ENCODE results near the gene PEX11A.

The PEX11A gene

DNA sequence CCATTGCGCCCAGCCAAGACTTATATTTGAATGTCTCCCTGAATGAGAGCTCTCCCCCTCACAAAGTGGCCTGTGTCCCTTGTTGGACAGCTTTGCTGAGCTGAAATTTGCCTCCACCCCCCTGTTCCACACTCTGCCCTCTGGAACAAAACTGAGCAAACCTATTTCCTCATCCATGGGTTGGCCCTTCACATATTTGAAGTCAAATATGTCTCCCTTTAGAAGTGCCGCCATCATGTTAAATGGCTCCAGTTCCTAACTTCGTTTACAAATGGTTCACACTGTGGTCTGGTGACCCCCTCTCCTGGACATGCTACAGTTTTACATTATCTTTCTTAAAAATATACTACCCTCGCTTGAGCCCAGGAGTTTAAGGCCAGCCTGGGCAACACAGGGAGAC is 16.0 kb downstream of the PEX11A start:
- DNase-seq, result no peak

GRCh38 chr15:89673165-89673512 is 17.4 kb downstream of the PEX11A start:
- no peak for DNase-seq

- DNase-seq, result no peak
These were observed 18.1 kb downstream of the PEX11A start for GRCh38 chr15:89672221-89673164.

DNA sequence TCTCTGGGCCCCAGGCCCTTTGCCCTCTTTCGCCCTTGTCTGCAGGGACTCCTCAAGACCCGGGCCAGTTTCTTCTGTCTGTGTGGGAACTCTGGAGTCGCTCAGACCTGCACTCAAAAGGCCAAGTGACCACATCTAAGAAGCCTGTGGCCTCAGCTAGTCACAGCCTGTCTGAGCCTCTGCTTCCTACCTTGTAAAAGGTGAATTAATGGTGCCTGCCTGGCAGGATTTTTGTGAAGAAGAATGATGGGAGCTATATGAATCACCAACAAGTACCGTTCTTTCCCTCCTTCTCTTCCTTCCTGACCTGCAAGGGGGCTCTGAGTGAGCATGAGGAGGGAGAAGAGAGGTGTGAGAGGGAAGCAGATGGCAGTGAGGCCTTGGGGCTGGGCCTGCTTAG is 18.9 kb downstream of the PEX11A start:
- no peak for DNase-seq

DNA sequence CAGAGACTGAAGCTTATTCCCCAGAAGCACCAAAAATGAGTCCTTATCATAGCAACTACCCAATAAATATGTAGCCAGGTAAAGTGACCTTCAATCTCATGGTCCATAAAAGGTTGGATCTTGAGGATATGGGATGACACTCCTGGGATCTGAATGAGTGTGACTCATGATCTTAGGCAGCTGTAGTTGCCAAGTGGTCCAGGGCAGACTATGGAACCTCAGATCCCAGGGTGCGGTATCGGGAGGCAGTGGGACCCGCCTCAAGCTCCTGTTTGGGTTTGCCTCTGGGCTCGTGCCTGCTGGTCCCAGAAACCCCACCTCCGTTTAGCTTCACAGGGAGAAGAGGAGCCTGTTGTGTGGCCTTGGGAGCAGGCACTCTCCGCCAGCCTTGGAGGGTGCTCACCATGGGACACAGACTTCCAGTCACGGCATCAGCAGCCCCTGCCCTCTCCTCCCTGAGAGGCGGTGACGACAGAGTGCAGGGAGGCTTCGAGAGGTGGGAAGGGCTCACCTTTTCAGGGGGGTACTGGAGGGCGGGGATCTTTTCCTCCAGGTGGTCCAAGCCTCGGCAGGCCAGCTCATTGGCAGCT is 19.5 kb downstream of the PEX11A start:
- no peak for DNase-seq

- no peak for DNase-seq
These were observed 20.6 kb downstream of the PEX11A start for GRCh38 chr15:89669941-89670340.

DNA sequence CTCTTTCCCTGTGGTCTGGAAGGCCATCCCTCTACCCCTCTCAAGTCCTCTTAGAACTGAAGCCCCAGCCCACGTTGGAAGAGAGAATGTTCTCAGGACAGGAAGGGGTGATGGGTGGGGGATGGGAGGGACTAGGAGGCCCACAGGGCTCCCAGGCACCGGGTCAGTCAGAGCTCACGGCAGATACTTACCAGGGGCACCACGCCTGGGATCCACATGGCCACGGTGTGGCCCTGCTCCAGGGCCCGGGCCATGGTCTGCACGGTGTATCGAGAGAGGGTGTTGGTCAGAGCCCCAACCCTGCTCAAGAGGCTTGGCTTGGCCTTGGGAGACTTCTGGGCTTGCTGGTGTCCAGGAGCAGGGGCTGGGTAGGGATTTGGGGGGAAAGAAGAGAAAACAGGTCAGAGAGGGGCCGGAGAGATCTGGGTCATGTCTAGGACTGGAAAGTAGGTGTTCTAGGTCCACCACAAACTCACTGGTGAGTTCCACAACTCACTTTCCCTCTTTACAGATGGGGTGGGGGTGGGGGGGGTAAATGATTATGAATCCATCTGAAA is 21.2 kb downstream of the PEX11A start:
- no peak for DNase-seq

DNA sequence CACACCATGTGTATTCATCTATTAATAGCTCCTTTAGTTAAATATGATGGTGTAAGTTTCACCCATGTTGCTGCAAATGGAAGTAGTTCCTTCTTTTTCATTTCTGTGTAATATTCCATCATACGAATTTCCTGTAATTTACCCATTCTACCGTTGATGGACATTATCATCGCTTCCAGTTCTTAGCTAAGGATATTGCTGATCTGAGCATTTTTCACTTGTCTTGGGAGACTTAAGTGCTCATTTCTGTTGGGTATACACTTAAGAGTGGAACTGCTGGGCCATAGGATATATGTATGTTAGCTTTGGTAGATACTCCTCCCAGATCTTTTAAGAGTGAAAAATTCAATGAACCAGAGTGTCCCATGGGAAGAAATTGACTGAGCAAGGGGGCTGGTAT is 22.4 kb downstream of the PEX11A start:
- no peak for DNase-seq

GRCh38 chr15:89667706-89667960 is 22.9 kb downstream of the PEX11A start:
- no peak for DNase-seq

DNA sequence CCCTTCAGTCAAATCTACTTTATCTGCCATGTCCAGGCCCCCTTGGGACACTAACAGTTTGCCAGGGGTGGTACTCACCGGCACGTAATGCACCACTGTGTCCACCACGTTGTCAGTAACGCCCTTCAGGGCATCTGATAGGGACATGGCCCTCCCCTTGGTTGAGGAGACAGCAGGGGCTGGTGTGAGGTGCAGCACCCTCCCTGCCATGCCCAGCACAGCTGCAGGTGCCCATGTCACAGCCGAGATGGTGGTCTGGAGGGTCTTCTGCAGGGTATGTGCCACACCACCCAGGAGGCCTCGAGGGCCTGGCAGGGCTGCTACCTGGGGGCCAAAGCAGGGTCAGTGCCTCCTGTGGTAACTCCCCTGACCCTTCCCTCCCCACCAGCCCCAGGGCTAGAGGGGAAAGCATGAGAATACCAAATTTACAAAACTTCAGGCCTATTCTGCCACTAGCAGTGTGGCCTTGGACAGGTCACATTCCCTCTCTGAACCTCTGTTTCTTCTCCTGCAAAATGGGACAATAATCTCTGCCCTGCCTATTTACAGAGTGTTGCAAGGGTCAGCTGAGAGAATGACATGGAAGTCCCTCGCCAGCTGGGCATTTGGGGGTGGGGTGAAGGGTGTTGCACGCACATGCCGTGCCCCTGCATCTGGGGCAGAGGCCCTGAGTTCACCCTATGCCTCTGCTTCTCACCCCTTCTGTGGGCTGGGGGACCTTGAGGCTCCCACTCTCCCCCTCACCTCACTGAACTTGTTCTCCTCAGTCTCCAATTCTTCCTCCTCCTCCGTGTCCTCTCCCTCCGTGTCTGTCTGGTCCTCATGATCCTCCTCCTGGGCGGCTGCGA is 23.5 kb downstream of the PEX11A start:
- DNase-seq, result no peak

GRCh38 chr15:89666184-89666857 is 24.2 kb downstream of the PEX11A start:
- DNase-seq, result no peak

DNA sequence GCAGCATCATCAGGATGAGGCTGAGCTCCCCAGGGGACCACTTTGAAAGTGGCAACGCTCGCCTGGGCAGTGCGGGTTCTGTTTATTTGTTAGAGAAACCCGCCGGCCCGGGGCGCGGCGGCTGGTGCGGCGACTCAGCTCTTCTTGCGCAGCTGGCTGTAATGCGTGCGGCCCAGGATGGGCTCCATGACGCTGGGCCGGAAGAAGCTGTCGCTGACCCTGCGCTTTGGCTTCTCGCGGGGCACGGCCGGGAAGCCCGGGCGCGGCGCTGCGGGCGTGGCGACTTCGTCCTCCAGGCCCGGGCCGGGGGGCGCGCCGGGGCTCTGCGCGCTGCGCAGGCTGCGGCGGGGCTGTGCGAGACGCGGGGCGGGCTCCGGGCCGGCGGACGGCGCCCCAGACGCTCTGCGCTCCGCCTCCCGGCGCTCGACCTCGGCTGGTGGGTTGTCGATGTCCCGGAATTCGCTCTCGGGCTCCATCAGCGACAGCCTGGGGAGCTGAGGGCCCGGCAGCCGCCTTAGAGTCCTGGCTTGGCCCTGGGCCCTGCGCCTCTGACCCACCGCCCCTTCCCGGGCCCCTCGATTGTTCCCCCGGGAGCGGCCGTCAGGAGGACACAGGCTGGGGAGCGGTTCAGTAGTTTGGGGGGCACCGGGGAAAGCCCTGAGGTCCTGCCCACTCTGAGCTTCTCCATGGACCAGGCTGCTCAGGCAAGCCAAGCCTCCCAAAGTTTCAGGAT is 24.9 kb downstream of the PEX11A start:
- no peak for DNase-seq

- no peak for DNase-seq
These were observed 25.9 kb downstream of the PEX11A start for GRCh38 chr15:89664441-89665350.

DNA sequence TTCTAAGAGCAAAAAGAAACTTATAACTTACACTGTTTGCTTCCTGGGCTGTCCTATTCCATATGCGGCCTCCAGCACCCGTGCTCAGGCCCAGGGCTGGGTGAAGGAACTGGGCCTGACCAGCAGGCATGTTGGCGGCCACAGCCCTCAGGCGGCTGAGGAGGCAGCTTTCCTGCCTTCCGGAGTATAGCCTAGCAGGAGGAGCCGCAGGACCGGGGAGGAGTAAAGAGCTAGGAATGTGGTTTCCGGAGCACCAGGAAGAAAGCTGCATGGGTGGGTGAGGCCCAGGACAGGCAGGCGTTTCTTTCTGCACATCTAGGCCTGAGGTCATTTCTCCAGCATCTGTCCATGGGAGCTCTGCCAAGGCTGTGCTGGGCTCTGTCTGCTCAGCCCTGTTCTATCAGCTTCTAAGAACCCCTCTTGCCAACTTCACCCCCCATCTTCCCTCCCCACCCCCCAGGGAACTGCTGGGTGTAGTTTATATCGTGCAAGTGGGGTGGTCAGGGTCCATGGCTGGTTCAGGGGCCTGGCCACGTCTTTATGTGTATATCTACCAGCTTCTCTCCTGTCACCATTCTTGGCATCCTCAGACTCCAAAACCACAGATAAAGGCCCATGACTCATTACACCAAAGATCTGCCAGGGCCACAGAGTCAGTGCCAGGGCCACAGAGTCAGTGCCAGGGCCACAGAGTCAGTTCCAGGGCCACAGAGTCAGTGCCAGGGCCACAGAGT is 27.5 kb downstream of the PEX11A start:
- peak; percentile 100 for DNase-seq

GRCh38 chr15:89660556-89660955 is 30.0 kb downstream of the PEX11A start:
- no peak for DNase-seq

DNA sequence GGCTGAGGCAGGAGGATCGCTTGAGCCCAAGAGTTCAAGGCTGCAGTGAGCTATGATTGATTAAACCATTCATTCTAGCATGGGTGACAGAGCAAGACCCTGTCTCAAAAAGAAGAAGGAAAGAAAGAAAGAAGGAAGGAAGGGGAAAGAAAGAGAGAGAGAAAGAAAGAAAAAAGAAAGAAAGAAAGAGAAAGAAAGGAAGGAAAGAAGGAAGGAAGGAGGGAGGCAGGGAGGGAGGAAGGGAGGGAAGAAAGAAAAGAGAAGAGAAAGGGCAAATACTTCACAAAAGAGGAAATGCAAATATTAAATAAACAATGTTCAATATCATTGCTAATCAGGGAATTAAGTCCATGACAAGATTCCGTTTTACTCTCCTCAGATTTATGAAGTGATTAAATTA is 31.3 kb downstream of the PEX11A start:
- no peak for DNase-seq

DNA sequence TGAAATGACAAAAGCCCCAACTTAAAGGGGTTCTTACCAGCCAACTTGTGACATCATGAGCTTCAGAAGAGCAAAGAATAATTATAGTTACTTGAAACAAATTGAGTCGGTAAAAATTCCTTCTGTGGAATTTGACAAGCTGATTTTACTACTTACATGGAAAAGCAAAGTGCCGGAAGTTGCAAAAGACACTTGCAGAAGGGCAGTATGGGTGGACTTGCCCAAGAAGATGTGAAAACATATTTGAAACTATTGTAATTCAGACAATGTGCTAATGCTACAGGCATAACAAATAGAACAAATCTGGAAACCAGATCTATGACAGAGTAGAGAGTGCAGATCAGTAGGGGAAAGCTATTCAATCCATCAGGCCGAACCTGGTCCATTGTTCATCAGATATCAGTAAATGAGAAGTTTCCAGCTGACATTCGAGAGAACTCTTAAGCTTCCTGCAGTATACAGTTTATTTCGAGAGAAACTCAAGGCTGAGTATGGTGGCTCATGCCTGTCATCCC is 32.8 kb downstream of the PEX11A start:
- DNase-seq, result no peak

GRCh38 chr15:89656116-89656815 is 34.3 kb downstream of the PEX11A start:
- DNase-seq, result peak; percentile 51
